Activated CD4-positive, alpha-beta T cell treated with anti-CD3 and anti-CD28 coated beads, Interleukin-2, amount 10 ng/mL, durations not matched to agents 7 days and 5 days (primary cell): ENCODE data around the gene RRBP1. TPM values are rescaled to one million over a fixed set of nuclear protein-coding genes. Genes with fewer than 3 reads are reported as not detected.
A peak's percentile ranks its signal among the peaks of the same experiment; 100 is the strongest.

Experiments used
- CTCF ChIA-PET: fragments of 350-600 bp; sonication (Branson Sonifier 250); formaldehyde crosslinking; loops from one replicate; lab custom pipeline; 2021; ENCODE audit warnings: antibody characterized with exemption; lab: Charles Lee
- POLR2A ChIA-PET: fragments of 350-600 bp; sonication (Branson Sonifier 250); formaldehyde crosslinking; loops from one replicate; lab custom pipeline; 2021; ENCODE audit warnings: antibody characterized with exemption; lab: Charles Lee
- DNase-seq: peaks from one replicate; pipeline ENCODE4 v3.0.0-alpha.2; 2020
- H3K27ac Mint-ChIP-seq: one replicate; pipeline ENCODE4 v1.8.0; 2021; ENCODE audit warnings: mild to moderate bottlenecking, moderate library complexity, mixed read lengths
- H3K27me3 Mint-ChIP-seq: one replicate; pipeline ENCODE4 v1.8.0; 2021; ENCODE audit warnings: mixed read lengths
- H3K36me3 Mint-ChIP-seq: one replicate; pipeline ENCODE4 v1.8.0; 2021; ENCODE audit warnings: low read depth, mixed read lengths
- H3K4me1 Mint-ChIP-seq: one replicate; pipeline ENCODE4 v1.8.0; 2021; ENCODE audit warnings: mixed read lengths
- H3K4me3 Mint-ChIP-seq: one replicate; pipeline ENCODE4 v1.8.0; 2021; ENCODE audit warnings: mild to moderate bottlenecking, moderate library complexity, mixed read lengths
- H3K9me3 Mint-ChIP-seq: one replicate; pipeline ENCODE4 v1.8.0; 2021; ENCODE audit warnings: mixed read lengths
- total RNA-seq, 2 experiments: library from RNA; stranded (reverse); gene quantifications; one replicate each; pipeline ENCODE4 v1.2.3, GENCODE V29; 2021

Gene RRBP1
- total RNA-seq, 2 experiments from 2014 or later: 50.8 to 52.1 TPM

DNA sequence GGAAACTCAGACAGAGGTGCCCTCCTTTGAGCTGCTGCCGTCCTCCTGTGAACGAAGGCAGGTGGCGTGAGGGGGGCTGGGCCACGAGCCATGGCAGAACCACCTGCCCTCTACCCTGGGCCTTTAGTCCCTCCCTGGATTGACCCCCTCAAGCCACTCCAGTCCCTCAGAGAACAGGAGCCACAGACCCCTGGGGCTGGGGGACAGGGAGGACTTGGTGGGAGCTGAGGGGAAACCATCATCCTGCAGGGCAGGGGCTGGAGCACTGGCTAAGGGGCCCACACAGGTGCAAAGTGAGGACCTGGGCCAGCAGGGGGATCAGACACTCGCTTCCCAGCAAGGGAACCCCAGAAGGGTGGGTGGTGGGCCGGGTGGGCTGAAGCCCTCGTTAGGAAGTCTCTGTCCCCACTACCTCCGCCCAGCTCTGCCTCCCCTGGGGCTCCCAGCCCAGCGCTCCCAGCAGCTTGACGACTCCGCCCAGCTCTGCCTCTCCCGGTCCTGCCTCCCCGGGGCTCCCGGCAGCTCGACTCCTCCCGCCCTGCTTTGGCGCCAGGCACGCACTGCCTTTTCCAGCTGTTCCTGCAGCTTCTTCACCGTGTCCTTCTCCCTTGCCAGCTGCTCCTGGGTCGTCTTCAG, 67.7 kb downstream of the RRBP1 start:
- Mint-ChIP-seq H3K27ac (peak overlapping the region; percentile 46), H3K4me3 (no peak overlapping the region), H3K36me3 (peaks cover 6% of the 10 kb centered on the region), H3K27me3 (no peaks in the 10 kb centered on the region), H3K9me3 (no peaks in the 10 kb centered on the region), H3K4me1 (peaks cover 41% of the 10 kb centered on the region)
- POLR2A ChIA-PET: no interaction called here
- CTCF ChIA-PET: interaction anchor here (1.7 kb wide), 1 partner anchor 73 kb away, joined by 3 read pairs; no protein-coding TSS in a partner anchor
- no peak for DNase-seq

DNA sequence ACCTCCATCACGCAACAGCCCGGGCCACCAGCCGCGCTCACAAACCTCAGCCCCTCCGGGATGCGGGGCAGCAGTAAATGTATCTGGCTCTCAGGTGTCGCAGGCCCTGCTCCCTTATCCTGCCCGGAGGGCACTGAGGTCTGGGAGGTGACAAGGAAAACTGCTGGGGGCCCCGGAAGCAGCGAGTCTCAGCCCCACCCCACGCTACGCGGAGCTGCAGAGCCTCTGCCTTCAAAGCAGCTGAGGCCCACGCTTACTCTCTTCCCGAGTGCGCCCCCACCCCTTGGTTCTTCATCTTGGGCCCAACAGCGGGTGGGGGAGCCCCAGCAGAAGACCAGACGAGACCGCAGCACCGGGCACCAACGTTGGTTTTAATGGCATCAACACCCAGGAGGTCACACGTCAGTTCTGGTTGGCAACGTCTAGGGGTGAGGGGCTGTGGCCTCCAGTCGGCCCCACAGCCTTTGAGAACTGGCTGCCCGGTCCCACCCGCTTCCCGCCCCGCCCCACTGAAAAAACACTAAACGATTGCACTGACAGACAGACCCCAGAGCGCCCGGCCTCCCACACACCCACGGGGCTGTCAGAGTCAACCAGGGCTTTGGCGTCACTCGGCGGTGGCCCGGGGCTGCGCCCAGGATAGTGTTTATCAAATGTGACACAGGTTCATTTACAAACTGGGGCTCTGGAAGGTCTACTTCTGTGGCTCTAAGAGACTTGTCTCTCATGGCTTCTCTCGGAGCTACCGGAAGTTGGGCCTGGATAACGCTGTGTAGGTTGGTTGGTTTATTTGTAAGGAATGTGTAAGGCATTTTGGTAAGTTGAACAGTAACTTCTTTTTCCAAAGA, 68.5 kb downstream of the RRBP1 start:
- H3K4me1 Mint-ChIP-seq: peaks cover 46% of the 10 kb centered on the region
- no peaks in the 10 kb centered on the region for H3K27me3 Mint-ChIP-seq
- CTCF ChIA-PET: interaction anchor here (0.7 to 1.7 kb wide), 3 partner anchors 22 to 73 kb away, joined by 3 read pairs; no protein-coding TSS in a partner anchor
- H3K36me3 Mint-ChIP-seq: peaks cover 11% of the 10 kb centered on the region
- no peak for DNase-seq
- no peak overlapping the region for H3K27ac Mint-ChIP-seq
- POLR2A ChIA-PET: no interaction called here
- H3K4me3 Mint-ChIP-seq: no peak overlapping the region
- H3K9me3 Mint-ChIP-seq: no peaks in the 10 kb centered on the region

DNA sequence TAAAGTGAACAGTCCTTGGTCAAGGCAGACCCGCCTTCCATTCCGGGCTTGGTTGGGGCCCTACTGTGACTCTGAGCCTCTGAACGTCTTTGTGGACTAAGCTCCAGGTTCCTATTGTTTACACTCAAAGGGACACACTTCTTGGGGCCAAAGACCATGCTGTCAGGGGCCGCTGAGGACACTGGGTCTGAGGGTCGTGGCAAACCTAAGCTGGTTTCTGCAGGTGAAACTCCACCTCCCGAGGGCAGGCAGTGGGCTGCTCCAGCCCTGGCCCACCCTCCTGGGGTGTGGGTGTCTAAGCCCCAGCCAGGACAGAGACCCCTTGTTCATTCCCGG, 69.1 kb downstream of the RRBP1 start:
- CTCF ChIA-PET: interaction anchor here (0.7 to 0.9 kb wide), 2 partner anchors 23 to 30 kb away, joined by 3 read pairs; no protein-coding TSS in a partner anchor
- Mint-ChIP-seq H3K4me3 (no peak overlapping the region), H3K4me1 (peaks cover 48% of the 10 kb centered on the region), H3K36me3 (peaks cover 14% of the 10 kb centered on the region), H3K9me3 (no peaks in the 10 kb centered on the region), H3K27ac (peak overlapping the region; percentile 96), H3K27me3 (no peaks in the 10 kb centered on the region)
- no peak for DNase-seq
- POLR2A ChIA-PET: no interaction called here

DNA sequence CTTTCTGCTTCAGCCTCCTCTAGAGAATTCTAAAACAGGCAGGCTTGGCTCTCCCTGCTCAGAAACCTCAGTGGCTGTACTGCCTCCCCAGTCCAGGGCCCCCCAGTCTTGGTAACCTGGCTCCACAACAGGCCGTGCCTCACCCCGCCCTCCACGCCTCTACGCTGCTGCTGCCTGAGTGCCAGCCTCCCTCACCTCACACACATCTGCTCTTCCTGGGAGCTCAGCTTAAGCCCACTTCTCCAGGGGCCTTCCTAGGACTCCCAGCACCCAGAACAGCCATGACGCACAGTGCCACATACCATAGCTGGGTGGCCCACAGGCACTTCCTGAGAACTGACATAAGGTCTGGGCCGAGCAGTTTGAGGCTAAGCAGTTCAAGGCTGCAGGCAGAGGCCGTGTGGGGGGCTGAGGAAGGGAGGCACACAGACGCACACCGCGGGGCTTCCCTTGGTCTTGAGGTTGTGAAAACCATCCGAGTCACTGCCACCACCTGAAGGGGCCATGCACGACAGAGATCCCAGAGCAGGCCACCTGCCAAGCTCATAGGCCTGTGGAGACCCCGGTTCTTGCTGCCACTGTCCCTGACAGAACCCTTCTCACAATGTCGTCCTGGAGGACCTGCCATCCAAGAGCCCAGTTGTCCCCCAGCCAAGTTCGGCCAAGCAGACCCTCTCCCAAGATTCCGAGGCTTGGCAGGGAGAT, 69.6 kb downstream of the RRBP1 start:
- POLR2A ChIA-PET: no interaction called here

DNA sequence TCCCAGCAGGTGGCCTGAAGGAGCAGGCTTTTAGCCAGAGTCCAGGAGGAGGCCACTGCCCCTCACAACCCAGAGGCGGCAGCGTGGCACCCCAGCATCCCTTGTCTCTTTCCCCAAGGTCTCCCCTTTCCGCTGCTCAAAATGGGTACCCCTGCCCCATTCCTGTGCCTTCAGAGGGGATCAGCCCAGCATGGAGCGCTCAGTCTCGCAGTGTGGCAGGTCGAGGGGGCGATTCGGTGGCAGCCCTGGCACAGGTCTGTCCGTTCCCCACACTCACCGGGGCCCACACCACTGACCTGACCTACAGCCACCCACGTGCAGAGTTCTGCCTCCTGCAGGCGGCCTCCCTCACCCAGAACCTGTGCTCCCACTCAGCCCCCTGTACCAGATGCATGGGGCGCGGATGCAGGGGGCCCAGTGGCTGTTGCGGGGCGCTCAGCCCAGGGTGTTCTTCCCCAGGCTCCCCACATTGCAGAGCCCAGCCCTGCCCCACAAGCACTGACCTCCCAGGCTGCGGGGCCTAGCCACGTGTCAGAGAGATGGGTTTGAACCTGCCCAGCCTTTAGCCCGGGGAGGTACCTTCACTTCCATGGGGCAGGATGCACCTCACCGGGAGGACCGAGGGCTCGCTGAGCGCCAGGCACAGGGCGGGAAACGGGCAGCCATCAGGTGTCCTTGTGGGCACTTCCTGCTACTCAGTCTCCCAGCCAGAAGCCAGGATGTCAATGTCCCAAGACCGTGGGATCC, 70.3 kb downstream of the RRBP1 start:
- H3K27me3 Mint-ChIP-seq: no peaks in the 10 kb centered on the region
- H3K9me3 Mint-ChIP-seq: no peaks in the 10 kb centered on the region
- H3K36me3 Mint-ChIP-seq: peaks cover 21% of the 10 kb centered on the region
- POLR2A ChIA-PET: no interaction called here
- H3K27ac Mint-ChIP-seq: peak overlapping the region; percentile 96
- H3K4me1 Mint-ChIP-seq: peaks cover 42% of the 10 kb centered on the region
- H3K4me3 Mint-ChIP-seq: peak overlapping the region; percentile 62
- peak; percentile 22 for DNase-seq
- CTCF ChIA-PET: interaction anchor here (1.1 to 2.0 kb wide), 4 partner anchors 18 to 107 kb away, joined by 3 to 7 read pairs (median 4); no protein-coding TSS in a partner anchor

More for the DNA sequence above, 69.6 kb downstream of the RRBP1 start:
- H3K4me3 Mint-ChIP-seq: peak overlapping the region; percentile 47
- CTCF ChIA-PET: interaction anchor here (0.7 to 0.9 kb wide), 2 partner anchors 24 to 30 kb away, joined by 3 read pairs; no protein-coding TSS in a partner anchor
- H3K27me3 Mint-ChIP-seq: no peaks in the 10 kb centered on the region
- peaks cover 47% of the 10 kb centered on the region for H3K4me1 Mint-ChIP-seq
- H3K36me3 Mint-ChIP-seq: peaks cover 20% of the 10 kb centered on the region
- H3K27ac Mint-ChIP-seq: peak overlapping the region; percentile 96
- H3K9me3 Mint-ChIP-seq: no peaks in the 10 kb centered on the region
- peak; percentile 35 for DNase-seq

DNA sequence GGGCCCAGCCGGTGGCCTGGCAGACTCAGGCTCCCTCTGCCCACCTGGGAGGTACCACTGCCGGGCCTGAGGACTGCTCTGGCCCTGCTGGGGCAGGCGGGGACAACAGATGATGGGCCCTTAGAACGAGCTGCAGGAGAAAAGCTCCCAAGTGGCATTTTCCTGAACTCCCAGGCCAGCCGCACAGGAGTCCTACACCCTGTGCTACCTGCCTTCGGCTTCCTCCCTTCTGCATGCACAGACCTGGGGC, 70.8 kb downstream of the RRBP1 start:
- ChIA-PET CTCF (interaction anchor here (0.8 to 2.0 kb wide), 6 partner anchors 9 to 106 kb away, joined by 3 to 7 read pairs (median 4); no protein-coding TSS in a partner anchor), POLR2A (no interaction called here)
- Mint-ChIP-seq H3K4me1 (peaks cover 42% of the 10 kb centered on the region), H3K4me3 (peak overlapping the region; percentile 62), H3K27ac (peak overlapping the region; percentile 96), H3K27me3 (no peaks in the 10 kb centered on the region), H3K9me3 (no peaks in the 10 kb centered on the region), H3K36me3 (peaks cover 21% of the 10 kb centered on the region)
- no peak for DNase-seq

DNA sequence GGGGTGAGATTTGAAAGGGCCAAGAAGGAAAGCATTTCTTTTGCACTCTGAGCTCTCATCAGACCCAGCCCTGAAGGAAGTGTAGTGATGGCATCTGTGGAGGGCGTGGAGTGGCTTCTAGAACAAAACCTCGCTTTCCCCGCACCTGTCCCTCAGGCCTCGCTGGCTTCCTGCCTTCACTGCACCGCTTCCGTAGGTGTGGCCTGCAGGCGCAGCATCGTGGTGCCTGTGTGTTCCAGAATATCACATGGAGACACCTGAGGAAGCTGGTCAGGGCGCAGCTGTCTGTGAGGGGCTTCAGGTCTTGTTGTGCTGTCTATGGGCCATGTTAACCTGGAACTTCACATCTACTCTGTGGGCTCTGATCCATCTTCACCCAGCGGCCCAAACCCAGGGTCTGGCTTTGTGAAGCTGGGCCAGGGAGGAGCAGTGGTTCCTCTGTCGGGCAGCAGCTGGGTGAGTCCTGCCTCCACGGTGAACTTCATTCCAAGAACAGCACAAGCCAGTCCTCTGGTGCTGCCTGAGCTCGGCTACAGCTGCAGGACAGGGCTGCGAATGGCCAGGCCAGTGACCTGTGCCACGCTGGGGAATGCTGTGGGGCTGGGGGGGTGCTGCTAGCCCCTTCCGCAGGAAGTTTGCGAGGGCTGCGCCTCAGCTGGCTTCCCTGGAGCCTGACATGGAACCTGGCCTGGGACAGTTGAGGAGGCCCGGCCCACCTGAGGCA, 71.3 kb downstream of the RRBP1 start:
- peak overlapping the region; percentile 62 for H3K4me3 Mint-ChIP-seq
- H3K9me3 Mint-ChIP-seq: no peaks in the 10 kb centered on the region
- peak overlapping the region; percentile 96 for H3K27ac Mint-ChIP-seq
- peaks cover 42% of the 10 kb centered on the region for H3K4me1 Mint-ChIP-seq
- DNase-seq: peak; percentile 86
- peaks cover 21% of the 10 kb centered on the region for H3K36me3 Mint-ChIP-seq
- CTCF ChIA-PET: interaction anchor here (0.6 to 2.0 kb wide), 9 partner anchors 9 to 363 kb away, joined by 3 to 7 read pairs (median 3); no protein-coding TSS in a partner anchor
- POLR2A ChIA-PET: interaction anchor here (0.6 to 1.0 kb wide), 3 partner anchors 40 to 71 kb away, joined by 3 to 4 read pairs (median 3); partner anchors contain the start of gene DSTN
- no peaks in the 10 kb centered on the region for H3K27me3 Mint-ChIP-seq

DNA sequence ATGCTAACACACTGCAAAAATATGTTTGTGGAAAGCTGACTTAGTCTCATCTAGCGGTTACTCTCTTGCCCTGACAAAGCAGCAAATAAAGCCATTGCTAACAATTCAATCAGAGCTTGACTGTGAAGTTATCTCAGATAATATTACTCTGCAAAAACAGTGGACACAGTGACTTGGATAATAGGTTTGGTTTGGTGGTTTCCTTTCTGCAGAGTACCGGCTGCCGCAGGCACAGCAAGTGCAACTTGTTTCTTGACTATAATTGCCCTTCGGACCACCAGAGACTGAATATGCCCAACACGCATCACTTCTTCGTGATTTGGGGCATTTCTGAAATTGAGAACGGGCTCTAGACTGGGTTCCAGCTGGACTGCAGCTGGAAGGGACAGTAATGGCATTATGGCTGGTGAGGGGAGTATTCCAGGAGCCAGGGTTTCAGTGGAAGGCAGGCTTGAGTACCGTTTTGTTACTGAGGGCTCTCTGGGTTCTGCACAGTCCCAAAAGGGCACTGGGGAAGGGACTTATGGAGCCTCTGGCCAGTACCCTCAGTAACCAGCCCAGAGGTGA, 72.1 kb downstream of the RRBP1 start:
- Mint-ChIP-seq H3K27ac (peak overlapping the region; percentile 96), H3K36me3 (peaks cover 22% of the 10 kb centered on the region), H3K4me3 (peak overlapping the region; percentile 41), H3K27me3 (no peaks in the 10 kb centered on the region), H3K4me1 (peaks cover 42% of the 10 kb centered on the region), H3K9me3 (no peaks in the 10 kb centered on the region)
- DNase-seq: no peak
- ChIA-PET POLR2A (interaction anchor here (0.6 to 1.0 kb wide), 2 partner anchors 39 to 40 kb away, joined by 3 to 4 read pairs; partner anchors contain the start of gene DSTN), CTCF (interaction anchor here (0.6 to 2.0 kb wide), 7 partner anchors 8 to 364 kb away, joined by 3 to 7 read pairs (median 4); no protein-coding TSS in a partner anchor)

DNA sequence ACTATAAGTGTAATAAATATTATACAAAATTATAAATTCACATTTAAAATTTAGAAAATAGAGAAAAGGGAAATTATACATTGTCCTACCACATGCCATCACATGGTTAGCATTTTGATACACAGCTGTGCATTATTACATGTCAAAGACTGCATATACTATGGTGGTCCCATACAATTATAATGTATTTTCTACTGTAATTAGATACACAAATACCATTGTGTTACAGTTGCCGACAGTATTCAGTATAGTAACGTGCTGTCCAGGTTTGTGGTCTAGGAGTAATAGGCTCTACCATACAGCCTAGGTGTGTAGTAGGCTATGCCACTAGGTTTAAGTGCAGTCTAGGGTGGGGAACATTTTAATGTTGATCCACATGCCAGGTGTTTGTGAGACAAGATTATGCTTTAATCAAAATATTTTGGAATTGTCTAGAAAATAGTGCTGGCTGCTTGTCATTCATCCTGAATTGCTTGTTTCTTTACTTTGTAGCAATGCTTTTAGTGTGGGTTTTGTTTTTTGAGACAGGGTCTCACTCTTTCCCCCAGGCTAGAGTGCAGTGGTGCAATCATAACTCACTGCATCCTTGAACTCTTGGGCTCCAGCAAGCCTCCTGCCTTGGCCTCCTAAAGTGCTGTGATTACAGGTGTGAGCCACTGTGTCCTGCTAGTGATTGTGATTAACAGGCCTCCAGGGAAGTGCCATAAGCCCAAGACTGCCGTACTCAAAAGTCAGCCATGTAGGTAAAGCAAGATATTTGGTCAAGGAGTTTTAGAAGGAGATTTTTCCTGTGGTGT, 73.1 kb downstream of the RRBP1 start:
- H3K27me3 Mint-ChIP-seq: no peaks in the 10 kb centered on the region
- peak overlapping the region; percentile 96 for H3K27ac Mint-ChIP-seq
- CTCF ChIA-PET: interaction anchor here (1.3 kb wide), 1 partner anchor 9 kb away, joined by 4 read pairs; no protein-coding TSS in a partner anchor
- H3K36me3 Mint-ChIP-seq: peaks cover 28% of the 10 kb centered on the region
- H3K4me1 Mint-ChIP-seq: peaks cover 42% of the 10 kb centered on the region
- POLR2A ChIA-PET: no interaction called here
- no peaks in the 10 kb centered on the region for H3K9me3 Mint-ChIP-seq
- no peak overlapping the region for H3K4me3 Mint-ChIP-seq
- DNase-seq: no peak

DNA sequence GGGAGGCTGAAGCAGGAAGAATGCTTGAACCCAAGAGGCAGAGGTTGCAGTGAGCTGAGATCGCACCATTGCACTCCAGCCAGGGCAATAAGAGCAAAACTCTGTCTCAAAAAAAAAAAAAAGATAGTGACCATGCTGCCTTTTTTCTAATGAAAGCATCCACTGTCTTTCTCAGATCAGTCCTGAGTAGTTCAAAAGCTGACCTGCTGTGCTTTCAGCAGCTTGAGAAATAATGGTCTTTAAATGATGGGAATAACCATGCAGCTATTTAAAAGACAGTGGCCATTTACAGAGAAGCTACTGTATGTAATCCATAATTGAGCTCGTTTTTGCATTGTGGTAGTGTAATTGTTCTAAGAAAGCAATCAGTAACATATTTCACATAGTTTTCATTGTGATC, 76.0 kb downstream of the RRBP1 start:
- no peaks in the 10 kb centered on the region for H3K9me3 Mint-ChIP-seq
- ChIA-PET POLR2A (no interaction called here), CTCF (interaction anchor here (0.7 to 1.4 kb wide), 3 partner anchors 12 to 359 kb away, joined by 3 to 4 read pairs (median 3); no protein-coding TSS in a partner anchor)
- H3K4me3 Mint-ChIP-seq: no peak overlapping the region
- H3K27ac Mint-ChIP-seq: no peak overlapping the region
- no peak for DNase-seq
- no peaks in the 10 kb centered on the region for H3K27me3 Mint-ChIP-seq
- H3K4me1 Mint-ChIP-seq: peaks cover 32% of the 10 kb centered on the region
- peaks cover 35% of the 10 kb centered on the region for H3K36me3 Mint-ChIP-seq
